HL-60 (cell line): ENCODE data around the gene PITPNB.
A peak's percentile ranks its signal among the peaks of the same experiment; 100 is the strongest.

Experiments
- DNase-seq, 2 experiments: peaks; one replicate each; pipeline ENCODE4 v3.0.0-alpha.2; 2010 to 2020; ENCODE audit warnings: low read depth in 1 of 2, low spot score in 1 of 2
- H3K27ac ChIP-seq: fragments of 250-450 bp; sonication (Bioruptor Pico); replicated peaks from 2 replicates; pipeline ENCODE4 v1.5.1; 2020; ENCODE audit warnings: mild to moderate bottlenecking, moderate library complexity
- H3K27me3 ChIP-seq: fragments of 250-450 bp; sonication (Bioruptor Pico); 2 replicates; pipeline ENCODE4 v1.5.1; 2021; ENCODE audit warnings: mild to moderate bottlenecking, moderate library complexity; ENCODE audit not compliant: insufficient read depth, poor library complexity, severe bottlenecking
- H3K4me3 ChIP-seq: replicated peaks from 2 replicates; pipeline ENCODE4 v1.5.1; 2011; ENCODE audit warnings: mild to moderate bottlenecking, control low read depth, low read length; ENCODE audit not compliant: insufficient read depth
- CTCF ChIP-seq: IDR thresholded peaks from one replicate; pipeline ENCODE4 v1.5.1; 2011; ENCODE audit warnings: low read length, control low read depth, inconsistent platforms; ENCODE audit not compliant: insufficient read depth
- GABPA ChIP-seq: IDR thresholded peaks from 2 replicates; pipeline ENCODE4 v1.6.1; 2012; ENCODE audit warnings: low read depth
- POLR2AphosphoS5 ChIP-seq: IDR thresholded peaks from 2 replicates; pipeline ENCODE4 v1.6.1; 2012; ENCODE audit warnings: low read depth
- REST ChIP-seq: IDR thresholded peaks from 2 replicates; pipeline ENCODE4 v1.6.1; 2012; ENCODE audit warnings: low read depth; ENCODE audit not compliant: insufficient replicate concordance
- SPI1 ChIP-seq: IDR thresholded peaks from 2 replicates; pipeline ENCODE4 v1.6.1; 2012; ENCODE audit warnings: low read depth, mild to moderate bottlenecking, borderline replicate concordance

Gene PITPNB

GRCh38 chr22:27805841-27806240, 113.2 kb downstream of the PITPNB start:
- Histone ChIP-seq H3K27ac (no peak overlapping the region), H3K27me3 (peaks cover 12% of the 10 kb centered on the region), H3K4me3 (no peak overlapping the region)
- no peak for TF ChIP-seq CTCF
- TF ChIP-seq REST: no peak
- TF ChIP-seq POLR2AphosphoS5: no peak
- no peak for TF ChIP-seq SPI1
- no peak for TF ChIP-seq GABPA
- no peak for DNase-seq

- Histone ChIP-seq H3K4me3 (no peak overlapping the region), H3K27ac (no peak overlapping the region), H3K27me3 (peaks cover 21% of the 10 kb centered on the region)
- no peak for TF ChIP-seq SPI1
- TF ChIP-seq CTCF: peak; percentile 39
- TF ChIP-seq REST: no peak
- DNase-seq: peak in 1 of 2 experiments; percentile 46
Observed at GRCh38 chr22:27804470-27805297, 114.4 kb downstream of the PITPNB start.

GRCh38 chr22:27803841-27804415, 115.1 kb downstream of the PITPNB start:
- no peak for TF ChIP-seq POLR2AphosphoS5
- no peak for TF ChIP-seq SPI1
- no peak for TF ChIP-seq CTCF
- no peak for TF ChIP-seq GABPA
- TF ChIP-seq REST: no peak
- Histone ChIP-seq H3K27ac (no peak overlapping the region), H3K4me3 (no peak overlapping the region), H3K27me3 (peaks cover 21% of the 10 kb centered on the region)
- no peak for DNase-seq
